ENCODE results near the gene TBC1D20.

- TF ChIP-seq, protein P1, sequence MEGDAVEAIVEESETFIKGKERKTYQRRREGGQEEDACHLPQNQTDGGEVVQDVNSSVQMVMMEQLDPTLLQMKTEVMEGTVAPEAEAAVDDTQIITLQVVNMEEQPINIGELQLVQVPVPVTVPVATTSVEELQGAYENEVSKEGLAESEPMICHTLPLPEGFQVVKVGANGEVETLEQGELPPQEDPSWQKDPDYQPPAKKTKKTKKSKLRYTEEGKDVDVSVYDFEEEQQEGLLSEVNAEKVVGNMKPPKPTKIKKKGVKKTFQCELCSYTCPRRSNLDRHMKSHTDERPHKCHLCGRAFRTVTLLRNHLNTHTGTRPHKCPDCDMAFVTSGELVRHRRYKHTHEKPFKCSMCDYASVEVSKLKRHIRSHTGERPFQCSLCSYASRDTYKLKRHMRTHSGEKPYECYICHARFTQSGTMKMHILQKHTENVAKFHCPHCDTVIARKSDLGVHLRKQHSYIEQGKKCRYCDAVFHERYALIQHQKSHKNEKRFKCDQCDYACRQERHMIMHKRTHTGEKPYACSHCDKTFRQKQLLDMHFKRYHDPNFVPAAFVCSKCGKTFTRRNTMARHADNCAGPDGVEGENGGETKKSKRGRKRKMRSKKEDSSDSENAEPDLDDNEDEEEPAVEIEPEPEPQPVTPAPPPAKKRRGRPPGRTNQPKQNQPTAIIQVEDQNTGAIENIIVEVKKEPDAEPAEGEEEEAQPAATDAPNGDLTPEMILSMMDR (conservative IDR thresholded peaks at IDR 0.05; ENCODE audit: low read depth in 2 of 2), result no peak
- no peak for TF ChIP-seq POLR2AphosphoS5 (IDR thresholded peaks at IDR 0.05; ENCODE audit: low read depth)
- no peak for TF ChIP-seq CREB1 (CRISPR knock-in tag; IDR thresholded peaks at IDR 0.05; ENCODE audit: low read depth)
- TF ChIP-seq ZNF331 (CRISPR knock-in tag; IDR thresholded peaks at IDR 0.05; ENCODE audit: low read depth), result no peak
These were observed 43.4 kb downstream of the TBC1D20 start for GRCh38 chr20:418858-419365.

All from GM23338 (cell line).